Panc1 (cell line): ENCODE results near the gene CYP2C18. TPM values are rescaled to one million over a fixed set of nuclear protein-coding genes. Genes with fewer than 3 reads are reported as not detected.

Experiments used
- ATAC-seq: fragments of 200-7000 bp; cut with Tn5 transposase; 2 replicates; pipeline ENCODE4 v1.9.1; 2020; ENCODE audit warnings: mild to moderate bottlenecking, moderate library complexity
- BruUV-seq: library from RNA; stranded (reverse); fragments of 400-500 nt; replicated peaks from 2 replicates; lab custom pipeline; 2021; lab: Mats Ljungman, UMichigan
- CTCF ChIA-PET: fragments of 300-600 bp; sonication (Branson Sonifier 250); formaldehyde crosslinking; loops from one replicate; lab custom pipeline; 2022; ENCODE audit warnings: antibody characterized with exemption; lab: Charles Lee
- POLR2A ChIA-PET: fragments of 300-600 bp; sonication (Branson Sonifier 250); formaldehyde crosslinking; loops from one replicate; lab custom pipeline; 2022; ENCODE audit warnings: antibody characterized with exemption; lab: Charles Lee
- DNase-seq: peaks from one replicate; pipeline ENCODE4 v3.0.0-alpha.2; 2010; ENCODE audit warnings: low read depth, low spot score
- H3K27ac ChIP-seq: 2 replicates; pipeline ENCODE4 v1.5.1; 2011; ENCODE audit warnings: mild to moderate bottlenecking, low read length, inconsistent platforms
- H3K27me3 ChIP-seq: fragments of 200-500 bp; sonication (Bioruptor generic); 2 replicates; pipeline ENCODE4 v1.6.0; 2014; ENCODE audit warnings: low read length, inconsistent platforms; ENCODE audit not compliant: control insufficient read depth, insufficient read depth
- H3K36me3 ChIP-seq: fragments of 200-500 bp; sonication (Bioruptor generic); 2 replicates; pipeline ENCODE4 v1.5.1; 2014; ENCODE audit warnings: inconsistent platforms, mild to moderate bottlenecking, low read length, moderate library complexity; ENCODE audit not compliant: control insufficient read depth, insufficient read depth
- H3K4me1 ChIP-seq: 2 replicates; pipeline ENCODE4 v1.5.1; 2011; ENCODE audit warnings: inconsistent platforms, mild to moderate bottlenecking, low read length, moderate library complexity; ENCODE audit not compliant: control insufficient read depth, insufficient read depth
- H3K4me3 ChIP-seq, 2 experiments: 2 replicates each; pipeline ENCODE4 v1.5.1; 2011 to 2012; ENCODE audit warnings: low read depth in 2 of 2, low read length in 2 of 2, mild to moderate bottlenecking in 2 of 2, inconsistent platforms in 1 of 2, moderate library complexity in 1 of 2
- H3K9me3 ChIP-seq: fragments of 200-500 bp; sonication (Bioruptor generic); 2 replicates; pipeline ENCODE4 v1.5.1; 2014; ENCODE audit warnings: low read depth, mild to moderate bottlenecking, inconsistent platforms, low read length, moderate library complexity; ENCODE audit not compliant: control insufficient read depth, insufficient read depth
- CTCF ChIP-seq: fragments of 450-650 bp; IDR thresholded peaks from 2 replicates; pipeline ENCODE4 v1.5.1; 2017; ENCODE audit warnings: mild to moderate bottlenecking
- POLR2AphosphoS5 ChIP-seq: IDR thresholded peaks from 2 replicates; pipeline ENCODE4 v1.6.1; 2012; ENCODE audit warnings: mild to moderate bottlenecking, low read depth, low read length, moderate library complexity
- REST ChIP-seq, 2 experiments: IDR thresholded peaks; 2 replicates each; pipeline ENCODE4 v1.6.1; 2011 to 2012; ENCODE audit warnings: low read depth in 2 of 2, control low read depth in 1 of 2, low read length in 1 of 2, mild to moderate bottlenecking in 1 of 2, moderate library complexity in 1 of 2; ENCODE audit not compliant: insufficient read depth in 1 of 2
- SIN3A ChIP-seq: IDR thresholded peaks from 2 replicates; pipeline ENCODE4 v1.6.1; 2012; ENCODE audit warnings: low read depth, mild to moderate bottlenecking, low read length, moderate library complexity, borderline replicate concordance; ENCODE audit not compliant: insufficient read depth
- TCF7L2 ChIP-seq: IDR thresholded peaks from 2 replicates; pipeline ENCODE4 v1.6.1; 2011; ENCODE audit warnings: mild to moderate bottlenecking, low read depth, low read length, inconsistent platforms
- in situ Hi-C: cut with HindIII; loops from 2 replicates; pipeline ENCODE4 v1.10.0; 2016; ENCODE audit warnings: low sequenced_read_pairs, low pct_unique_long_range_greater_than_20kb
- intact Hi-C: fragments of 100-400 bp; cut with micrococcal nuclease; formaldehyde crosslinking; loops from one replicate; pipeline ENCODE4 v1.10.0; 2022; ENCODE audit not compliant: unreplicated experiment
- total RNA-seq: library from RNA; stranded (reverse); gene quantifications from one replicate; pipeline ENCODE4 v1.2.1, GENCODE V29; 2021; ENCODE audit not compliant: unreplicated experiment

Gene CYP2C18
- total RNA-seq, 1 experiment from 2014 or later, result not detected

- no peaks in the 10 kb centered on the region; the same call in 1 of the 2 replicates for H3K27me3 ChIP-seq
Measured at GRCh38 chr10:94710578-94710977, 27.0 kb downstream of the CYP2C18 start.

GRCh38 chr10:94725871-94726270 lies 42.3 kb downstream of the CYP2C18 start:
- no peaks in the 10 kb centered on the region for H3K9me3 ChIP-seq
- no peaks in the 10 kb centered on the region for H3K36me3 ChIP-seq
- ChIA-PET POLR2A (no interaction called here), CTCF (no interaction called here)
- no peak overlapping the region for H3K27ac ChIP-seq
- in situ Hi-C loops (no loop called here), intact Hi-C loops (no loop called here)
- TF ChIP-seq TCF7L2 (no peak), REST (IDR thresholded peaks at IDR 0.05; ENCODE audit: insufficient read depth in 1 of 2, low read depth in 2 of 2, low read length in 1 of 2) (no peak), POLR2AphosphoS5 (no peak), SIN3A (no peak), CTCF (no peak)
- H3K4me1 ChIP-seq, result no peaks in the 10 kb centered on the region
- H3K27me3 ChIP-seq, result no peaks in the 10 kb centered on the region
- no peak overlapping the region for H3K4me3 ChIP-seq
- no peak for DNase-seq
- ATAC-seq, result no peak
- BruUV-seq, result no TSS peak

More at GRCh38 chr10:94710578-94710977, 27.0 kb downstream of the CYP2C18 start:
- H3K9me3 ChIP-seq, result no peaks in the 10 kb centered on the region
- no peak overlapping the region for H3K27ac ChIP-seq
- DNase-seq (no peak), ATAC-seq (no peak)
- in situ Hi-C loops, result no loop called here
- intact Hi-C loops, result no loop called here
- H3K4me3 ChIP-seq, result no peak overlapping the region
- POLR2A ChIA-PET, result no interaction called here
- H3K36me3 ChIP-seq, result no peaks in the 10 kb centered on the region
- BruUV-seq, result no TSS peak
- TF ChIP-seq SIN3A, result no peak
- TF ChIP-seq TCF7L2, result no peak
- no peak for TF ChIP-seq CTCF
- no peak for TF ChIP-seq REST (IDR thresholded peaks at IDR 0.05; ENCODE audit: insufficient read depth in 1 of 2, low read depth in 2 of 2, low read length in 1 of 2)
- TF ChIP-seq POLR2AphosphoS5, result no peak
- no peaks in the 10 kb centered on the region for H3K4me1 ChIP-seq
- CTCF ChIA-PET, result no interaction called here
